Endothelial cell of umbilical vein (primary cell): ENCODE results near the gene IL17REL. TPM values are rescaled to one million over a fixed set of nuclear protein-coding genes. Genes with fewer than 3 reads are reported as not detected.

Source experiments
- BruUV-seq: library from RNA; stranded (reverse); fragments of 400-500 nt; replicated peaks from 2 replicates; lab custom pipeline; 2021; lab: Mats Ljungman, UMichigan
- CTCF ChIA-PET: fragments of 300-600, 350-600 bp; sonication (Branson Sonifier 250); formaldehyde crosslinking; loops from one replicate; lab custom pipeline; 2021; ENCODE audit warnings: antibody characterized with exemption, inconsistent platforms; lab: Charles Lee
- POLR2A ChIA-PET: fragments of 300-600, 350-600 bp; sonication (Branson Sonifier 250); formaldehyde crosslinking; loops from one replicate; lab custom pipeline; 2021; ENCODE audit warnings: antibody characterized with exemption, inconsistent platforms; lab: Charles Lee
- DNase-seq: peaks from one replicate; pipeline ENCODE4 v3.0.0-alpha.2; 2011; ENCODE audit warnings: low read depth, low spot score
- FAIRE-seq: peaks from 2 replicates; lab custom pipeline; 2011; peaks lifted over from hg19 to GRCh38; lab: Jason Lieb, UNC
- H2AFZ ChIP-seq: 2 replicates; pipeline ENCODE4 v1.6.0; 2012; ENCODE audit warnings: low read depth, low read length, control low read depth, inconsistent platforms
- H3K27ac ChIP-seq: 2 replicates; pipeline ENCODE4 v1.5.1; 2011; ENCODE audit warnings: low read depth, mild to moderate bottlenecking, control low read depth, low read length, moderate library complexity; ENCODE audit not compliant: insufficient read depth
- H3K27me3 ChIP-seq, 2 experiments: 2 replicates each; pipeline versions ENCODE4 v1.6.0 to v1.6.1; 2011; ENCODE audit warnings: low read length in 2 of 2, mixed read lengths in 1 of 2; ENCODE audit not compliant: control insufficient read depth in 2 of 2, insufficient read depth in 2 of 2
- H3K36me3 ChIP-seq, 2 experiments: 2 replicates in 1 of 2; 3 replicates in 1 of 2; pipeline ENCODE4 v1.5.1; 2011; ENCODE audit warnings: low read length in 2 of 2, mild to moderate bottlenecking in 1 of 2, moderate library complexity in 1 of 2; ENCODE audit not compliant: control insufficient read depth in 2 of 2, insufficient read depth in 2 of 2; ENCODE audit errors: extremely low read depth in 1 of 2
- H3K4me1 ChIP-seq: 3 replicates; pipeline ENCODE4 v1.5.1; 2011; ENCODE audit warnings: mild to moderate bottlenecking, low read length; ENCODE audit not compliant: control insufficient read depth, insufficient read depth; ENCODE audit errors: extremely low read depth
- H3K4me2 ChIP-seq: 2 replicates; pipeline ENCODE4 v1.6.1; 2011; ENCODE audit warnings: low read length, control low read depth, mixed read lengths; ENCODE audit not compliant: insufficient read depth
- H3K4me3 ChIP-seq, 3 experiments: fragments of 200-600 bp in 1 of 3; sonication (generic), shearing (Covaris generic) in 1 of 3; replicated peaks in 1 of 3; 2 replicates each; pipeline ENCODE4 v1.5.1; 2011 to 2016; ENCODE audit warnings: control low read depth in 3 of 3, low read length in 3 of 3, mild to moderate bottlenecking in 2 of 3, inconsistent platforms in 1 of 3, low read depth in 1 of 3, moderate library complexity in 1 of 3; ENCODE audit not compliant: insufficient read depth in 1 of 3
- H3K79me2 ChIP-seq: 2 replicates; pipeline ENCODE4 v1.6.0; 2012; ENCODE audit warnings: low read length, inconsistent platforms; ENCODE audit not compliant: control insufficient read depth, insufficient read depth
- H3K9ac ChIP-seq: replicated peaks from 2 replicates; pipeline ENCODE3; 2011; ENCODE audit warnings: low read length, control low read depth; ENCODE audit not compliant: insufficient read depth; ENCODE audit errors: extremely low read depth
- H3K9me1 ChIP-seq: replicated peaks from 3 replicates; pipeline ENCODE4 v1.6.0; 2011; ENCODE audit warnings: mild to moderate bottlenecking, low read length; ENCODE audit not compliant: control insufficient read depth, insufficient read depth; ENCODE audit errors: extremely low read depth
- H3K9me3 ChIP-seq: replicated peaks from 2 replicates; pipeline ENCODE4 v1.5.1; 2012; ENCODE audit warnings: low read length, inconsistent platforms; ENCODE audit not compliant: control insufficient read depth, insufficient read depth
- H4K20me1 ChIP-seq: replicated peaks from 2 replicates; pipeline ENCODE3; 2011; ENCODE audit warnings: mild to moderate bottlenecking, low read length; ENCODE audit not compliant: control insufficient read depth, insufficient read depth; ENCODE audit errors: extremely low read depth
- CTCF ChIP-seq, 2 donors: IDR thresholded peaks; 1 replicate in 1 of 2; 2 replicates in 1 of 2; pipeline ENCODE4 v1.5.1; 2011; ENCODE audit warnings: low read length in 2 of 2, mild to moderate bottlenecking in 2 of 2, moderate library complexity in 2 of 2, control low read depth in 1 of 2, inconsistent platforms in 1 of 2, low read depth in 1 of 2; ENCODE audit not compliant: insufficient read depth in 1 of 2; ENCODE audit errors: extremely low read depth in 1 of 2
- EZH2 ChIP-seq: IDR thresholded peaks from 2 replicates; pipeline ENCODE4 v1.6.1; 2012; ENCODE audit warnings: borderline replicate concordance, low read depth, mild to moderate bottlenecking, moderate library complexity, low read length, inconsistent platforms; ENCODE audit not compliant: severe bottlenecking
- FOS ChIP-seq: IDR thresholded peaks from 2 replicates; pipeline ENCODE4 v1.6.1; 2011; ENCODE audit warnings: mild to moderate bottlenecking, low read length, moderate library complexity, borderline replicate concordance; ENCODE audit not compliant: insufficient read depth
- GATA2 ChIP-seq: IDR thresholded peaks from 2 replicates; pipeline ENCODE4 v1.7.0; 2011; ENCODE audit warnings: low read depth, mild to moderate bottlenecking, moderate library complexity, mixed read lengths, low read length; ENCODE audit not compliant: insufficient read length, insufficient read depth
- JUN ChIP-seq: IDR thresholded peaks from 2 replicates; pipeline ENCODE4 v1.6.1; 2011; ENCODE audit warnings: borderline replicate concordance, low read depth; ENCODE audit not compliant: insufficient read length, insufficient read depth
- MYC ChIP-seq: IDR thresholded peaks from one replicate; pipeline ENCODE4 v1.6.1; 2011; ENCODE audit warnings: mild to moderate bottlenecking, low read depth, low read length
- POLR2A ChIP-seq: IDR thresholded peaks from 2 replicates; pipeline ENCODE4 v1.6.1; 2012; ENCODE audit warnings: low read depth, mild to moderate bottlenecking, control low read depth, low read length
- POLR2AphosphoS5 ChIP-seq: IDR thresholded peaks from 2 replicates; pipeline ENCODE4 v1.6.1; 2012; ENCODE audit warnings: low read depth, mild to moderate bottlenecking, control low read depth, low read length, moderate library complexity; ENCODE audit not compliant: insufficient read depth
- dilution Hi-C: fragments of 300-500 bp; cut with MboI; formaldehyde crosslinking; loops from one replicate; pipeline ENCODE4 v1.15.0; 2019; ENCODE audit warnings: low sequenced_read_pairs; ENCODE audit not compliant: extremely low pct_ligation_motif_present
- intact Hi-C: fragments of 100-400 bp; cut with micrococcal nuclease; formaldehyde crosslinking; loops from one replicate; pipeline ENCODE4 v1.10.0; 2022
- polyA plus RNA-seq, 4 experiments: library from polyadenylated mRNA; depleted of rRNA in 3 of 4; stranded (reverse) in 3 of 4; unstranded in 1 of 4; fragments of >200 nt; gene quantifications; 2 replicates each; pipeline versions ENCODE4 v1.2.1 to v1.2.3, GENCODE V29; 2011 to 2012; ENCODE audit warnings: missing spikeins in 1 of 4
- total RNA-seq: library from RNA; stranded (reverse); gene quantifications from 2 replicates; pipeline ENCODE4 v1.2.3, GENCODE V29; 2021
- TF ChIP-seq, protein P1 (sequence below): IDR thresholded peaks from 2 replicates; pipeline ENCODE4 v1.6.1; 2011; ENCODE audit not compliant: insufficient read depth, insufficient read length

IL17REL gene
- total and polyA plus RNA-seq, 2 donors (not counting 3 experiments of a cell fraction or from before 2014, with no cell fraction given) = 0.06 to 0.15 TPM

GRCh38 chr22:50041361-50042065 is 28.9 kb upstream of the IL17REL start:
- H3K9me1 ChIP-seq = no peaks in the 10 kb centered on the region
- no peak overlapping the region for H3K27ac ChIP-seq
- no peaks in the 10 kb centered on the region for H4K20me1 ChIP-seq
- H2AFZ ChIP-seq = no peak overlapping the region
- H3K79me2 ChIP-seq = no peaks in the 10 kb centered on the region
- TF ChIP-seq, protein P1, sequence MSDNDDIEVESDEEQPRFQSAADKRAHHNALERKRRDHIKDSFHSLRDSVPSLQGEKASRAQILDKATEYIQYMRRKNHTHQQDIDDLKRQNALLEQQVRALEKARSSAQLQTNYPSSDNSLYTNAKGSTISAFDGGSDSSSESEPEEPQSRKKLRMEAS = no peak
- TF ChIP-seq POLR2AphosphoS5 (no peak), POLR2A (no peak), FOS (no peak), CTCF (IDR thresholded peaks at IDR 0.05; ENCODE audit: extremely low read depth in 1 of 2, insufficient read depth in 1 of 2, low read depth in 1 of 2, low read length in 2 of 2) (no peak), EZH2 (no peak), GATA2 (no peak), MYC (no peak), JUN (no peak)
- FAIRE-seq (no peak), DNase-seq (no peak)
- BruUV-seq = no TSS peak
- H3K9me3 ChIP-seq = no peaks in the 10 kb centered on the region
- H3K4me3 ChIP-seq = no peak overlapping the region
- no peaks in the 10 kb centered on the region for H3K36me3 ChIP-seq
- ChIA-PET POLR2A (no interaction called here), CTCF (interaction anchor here (2.0 kb wide), 1 partner anchor 11 kb away, joined by 8 read pairs; no protein-coding TSS in a partner anchor)
- dilution Hi-C loops = no loop called here
- H3K4me1 ChIP-seq = no peaks in the 10 kb centered on the region
- intact Hi-C loops = no loop called here
- H3K27me3 ChIP-seq = no peaks in the 10 kb centered on the region
- no peak overlapping the region for H3K9ac ChIP-seq
- no peak overlapping the region for H3K4me2 ChIP-seq
